HG03025 (cell line): ENCODE measurements around the gene CYTH1.
A peak's percentile ranks its signal among the peaks of the same experiment; 100 is the strongest.
"Not testable (repeated sequence)": the region's sequence is repeated elsewhere in the genome, so short reads cannot be mapped to it uniquely, and the experiment has no call there.

Experiments
- ATAC-seq: cut with Tn5 transposase; IDR thresholded peaks from one replicate; pipeline ENCODE4 v1.9.1; 2021; ENCODE audit warnings: mild to moderate bottlenecking, moderate library complexity; ENCODE audit not compliant: unreplicated experiment, low FRiP score

The CYTH1 gene

GRCh38 chr17:78764871-78765270, 17.2 kb downstream of the CYTH1 start:
- ATAC-seq = no peak

GRCh38 chr17:78763561-78763960, 18.5 kb downstream of the CYTH1 start:
- no peak for ATAC-seq

GRCh38 chr17:78761789-78762406, 20.2 kb downstream of the CYTH1 start:
- ATAC-seq = no peak

GRCh38 chr17:78759969-78760352, 22.1 kb downstream of the CYTH1 start:
- ATAC-seq = no peak

GRCh38 chr17:78759203-78759968, 22.7 kb downstream of the CYTH1 start:
- ATAC-seq = no peak

GRCh38 chr17:78753316-78754250, 28.5 kb downstream of the CYTH1 start:
- no peak for ATAC-seq

GRCh38 chr17:78751447-78752161, 30.5 kb downstream of the CYTH1 start:
- ATAC-seq = no peak

- ATAC-seq = not testable (repeated sequence)
These were observed 31.1 kb downstream of the CYTH1 start for GRCh38 chr17:78751000-78751399.

- peak; percentile 49 for ATAC-seq
These were observed 33.2 kb downstream of the CYTH1 start for GRCh38 chr17:78748730-78749317.

GRCh38 chr17:78748048-78748729, 33.9 kb downstream of the CYTH1 start:
- no peak for ATAC-seq

GRCh38 chr17:78747488-78747887, 34.6 kb downstream of the CYTH1 start:
- ATAC-seq = no peak

GRCh38 chr17:78746949-78747269, 35.2 kb downstream of the CYTH1 start:
- no peak for ATAC-seq

GRCh38 chr17:78746263-78746948, 35.7 kb downstream of the CYTH1 start:
- ATAC-seq = no peak

GRCh38 chr17:78745407-78746088, 36.5 kb downstream of the CYTH1 start:
- no peak for ATAC-seq

GRCh38 chr17:78742901-78743300, 39.2 kb downstream of the CYTH1 start:
- no peak for ATAC-seq

- ATAC-seq = no peak
These were observed 40.3 kb downstream of the CYTH1 start for GRCh38 chr17:78741644-78742284.

GRCh38 chr17:78739331-78739931, 42.6 kb downstream of the CYTH1 start:
- ATAC-seq = no peak

- ATAC-seq = no peak
These were observed 43.4 kb downstream of the CYTH1 start for GRCh38 chr17:78738698-78739097.
